OCI-LY3 (cell line): Measurements from ENCODE around the gene SLC39A13.

ENCODE experiments used
- H2AFZ ChIP-seq: fragments of 200-600, 300-600 bp; shearing (Covaris generic); 2 replicates; pipeline ENCODE4 v1.6.0; 2014; ENCODE audit warnings: antibody characterized with exemption, low read depth, low read length
- H3K27ac ChIP-seq: fragments of 200-600, 300-600 bp; sonication (generic); 2 replicates; pipeline ENCODE4 v1.5.1; 2014; ENCODE audit warnings: mild to moderate bottlenecking, low read length, moderate library complexity, mixed read lengths
- H3K27me3 ChIP-seq: fragments of 200-600, 300-600 bp; sonication (generic); 2 replicates; pipeline ENCODE4 v1.6.1; 2014; ENCODE audit warnings: low read depth, low read length, mixed read lengths
- H3K36me3 ChIP-seq: fragments of 200-600, 300-600 bp; sonication (generic); replicated peaks from 2 replicates; pipeline ENCODE3; 2014; ENCODE audit warnings: low read depth, low read length, mixed read lengths
- H3K4me1 ChIP-seq: fragments of 300-600, 200-600 bp; sonication (generic); 2 replicates; pipeline ENCODE4 v1.6.1; 2014; ENCODE audit warnings: low read length, mixed read lengths
- H3K4me2 ChIP-seq: fragments of 200-600, 300-600 bp; sonication (generic); 2 replicates; pipeline ENCODE4 v1.6.1; 2014; ENCODE audit warnings: low read length, mixed read lengths
- H3K4me3 ChIP-seq: fragments of 300-600, 200-600 bp; sonication (generic); 2 replicates; pipeline ENCODE4 v1.5.1; 2014; ENCODE audit warnings: antibody characterized with exemption, mild to moderate bottlenecking, low read length, moderate library complexity
- H3K79me2 ChIP-seq: fragments of 300-600, 200-600 bp; shearing (Covaris generic); 2 replicates; pipeline ENCODE4 v1.6.1; 2014; ENCODE audit warnings: mild to moderate bottlenecking, low read length, mixed read lengths
- H3K9ac ChIP-seq: fragments of 300-600, 200-600 bp; shearing (Covaris generic); 2 replicates; pipeline ENCODE4 v1.6.0; 2014; ENCODE audit warnings: mild to moderate bottlenecking, low read length, moderate library complexity
- H3K9me3 ChIP-seq: fragments of 200-600, 300-600 bp; shearing (Covaris generic); 2 replicates; pipeline ENCODE4 v1.6.1; 2014; ENCODE audit warnings: low read length, mixed read lengths; ENCODE audit not compliant: insufficient read depth
- H4K20me1 ChIP-seq: fragments of 200-600, 300-600 bp; sonication (generic); 2 replicates; pipeline ENCODE4 v1.6.1; 2016; ENCODE audit warnings: low read length, mixed read lengths; ENCODE audit not compliant: insufficient read depth
- EZH2phosphoT487 ChIP-seq: fragments of 200-600 bp; shearing (Covaris generic); IDR thresholded peaks from 2 replicates; pipeline ENCODE4 v1.6.1; 2018; ENCODE audit warnings: antibody characterized with exemption, mixed run types, low read depth
- TF ChIP-seq, protein P1 (sequence below): fragments of 200-600, 300-600 bp; sonication (generic); IDR thresholded peaks from 2 replicates; pipeline ENCODE4 v1.5.1; 2014; ENCODE audit warnings: antibody characterized with exemption, low read length, low read depth

SLC39A13 gene

GRCh38 chr11:47425611-47426010, 17.2 kb downstream of the SLC39A13 start:
- Histone ChIP-seq H3K4me3 (peak overlapping the region; percentile 84), H4K20me1 (no peaks in the 10 kb centered on the region), H3K4me2 (peak overlapping the region; percentile 96), H3K27ac (peak overlapping the region; percentile 76), H3K79me2 (peaks cover 26% of the 10 kb centered on the region), H3K27me3 (no peaks in the 10 kb centered on the region), H3K9ac (peak overlapping the region; percentile 81), H2AFZ (peak overlapping the region; percentile 89; the same call in 1 of the 2 replicates), H3K36me3 (peaks cover 34% of the 10 kb centered on the region), H3K4me1 (peaks cover 12% of the 10 kb centered on the region), H3K9me3 (no peaks in the 10 kb centered on the region)
- TF ChIP-seq EZH2phosphoT487: no peak
- TF ChIP-seq, protein P1, sequence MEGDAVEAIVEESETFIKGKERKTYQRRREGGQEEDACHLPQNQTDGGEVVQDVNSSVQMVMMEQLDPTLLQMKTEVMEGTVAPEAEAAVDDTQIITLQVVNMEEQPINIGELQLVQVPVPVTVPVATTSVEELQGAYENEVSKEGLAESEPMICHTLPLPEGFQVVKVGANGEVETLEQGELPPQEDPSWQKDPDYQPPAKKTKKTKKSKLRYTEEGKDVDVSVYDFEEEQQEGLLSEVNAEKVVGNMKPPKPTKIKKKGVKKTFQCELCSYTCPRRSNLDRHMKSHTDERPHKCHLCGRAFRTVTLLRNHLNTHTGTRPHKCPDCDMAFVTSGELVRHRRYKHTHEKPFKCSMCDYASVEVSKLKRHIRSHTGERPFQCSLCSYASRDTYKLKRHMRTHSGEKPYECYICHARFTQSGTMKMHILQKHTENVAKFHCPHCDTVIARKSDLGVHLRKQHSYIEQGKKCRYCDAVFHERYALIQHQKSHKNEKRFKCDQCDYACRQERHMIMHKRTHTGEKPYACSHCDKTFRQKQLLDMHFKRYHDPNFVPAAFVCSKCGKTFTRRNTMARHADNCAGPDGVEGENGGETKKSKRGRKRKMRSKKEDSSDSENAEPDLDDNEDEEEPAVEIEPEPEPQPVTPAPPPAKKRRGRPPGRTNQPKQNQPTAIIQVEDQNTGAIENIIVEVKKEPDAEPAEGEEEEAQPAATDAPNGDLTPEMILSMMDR: no peak

GRCh38 chr11:47426062-47426956, 17.9 kb downstream of the SLC39A13 start, which contains the start of gene PSMC3:
Gene PSMC3 (minus strand): TSS chr11:47426439. CDS start chr11:47426279, 160 bp downstream.
- Histone ChIP-seq H3K4me3 (peak within 1 kb of the TSS; percentile 84), H4K20me1 (no peaks in the 10 kb centered on the region)

DNA sequence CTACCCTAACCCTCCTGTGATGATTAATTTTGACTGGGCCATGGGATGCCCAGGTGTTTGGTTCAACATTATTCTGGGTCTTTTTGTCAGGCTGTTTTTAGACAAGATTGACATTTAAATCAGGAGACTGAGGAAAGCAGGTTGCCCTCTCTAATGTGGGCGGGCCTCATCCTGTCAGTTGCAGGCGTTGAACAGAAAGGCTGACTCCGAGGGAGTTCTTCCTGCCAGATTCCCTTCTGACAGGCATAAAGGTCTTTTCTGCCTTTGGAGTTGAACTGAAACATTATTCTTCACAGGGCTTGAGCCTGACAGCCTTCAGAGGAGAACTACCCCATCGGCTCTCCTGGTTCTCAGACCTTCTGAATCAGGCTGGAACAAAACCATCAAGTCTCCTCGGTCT, 22.1 kb downstream of the SLC39A13 start:
- Histone ChIP-seq H3K9ac (no peak overlapping the region), H3K36me3 (no peaks in the 10 kb centered on the region), H2AFZ (no peak overlapping the region), H3K4me2 (no peak overlapping the region), H3K4me1 (peaks cover 3% of the 10 kb centered on the region; the same call in 1 of the 2 replicates), H3K9me3 (no peaks in the 10 kb centered on the region), H3K27ac (no peak overlapping the region), H4K20me1 (no peaks in the 10 kb centered on the region), H3K79me2 (peaks cover 7% of the 10 kb centered on the region), H3K27me3 (no peaks in the 10 kb centered on the region), H3K4me3 (no peak overlapping the region)
- TF ChIP-seq, protein P1: no peak
- no peak for TF ChIP-seq EZH2phosphoT487

More at GRCh38 chr11:47426062-47426956, 17.9 kb downstream of the SLC39A13 start, which contains the start of gene PSMC3:
- peaks cover 30% of the 10 kb centered on the region for H3K36me3 ChIP-seq
- TF ChIP-seq EZH2phosphoT487: no peak
- peak within 1 kb of the TSS; percentile 99 for H2AFZ ChIP-seq
- peaks cover 12% of the 10 kb centered on the region for H3K4me1 ChIP-seq
- peak within 1 kb of the TSS; percentile 84 for H3K9ac ChIP-seq
- no peaks in the 10 kb centered on the region for H3K27me3 ChIP-seq
- H3K4me2 ChIP-seq: peak within 1 kb of the TSS; percentile 96
- H3K27ac ChIP-seq: peak within 1 kb of the TSS; percentile 83
- H3K79me2 ChIP-seq: peaks cover 26% of the 10 kb centered on the region
- H3K9me3 ChIP-seq: no peaks in the 10 kb centered on the region

- Histone ChIP-seq H3K36me3 (no peaks in the 10 kb centered on the region), H2AFZ (no peak overlapping the region), H4K20me1 (no peaks in the 10 kb centered on the region), H3K9ac (no peak overlapping the region), H3K27ac (no peak overlapping the region), H3K4me2 (no peak overlapping the region), H3K27me3 (no peaks in the 10 kb centered on the region), H3K4me3 (no peak overlapping the region), H3K79me2 (no peaks in the 10 kb centered on the region), H3K4me1 (peaks cover 3% of the 10 kb centered on the region; the same call in 1 of the 2 replicates), H3K9me3 (no peaks in the 10 kb centered on the region)
- TF ChIP-seq, protein P1: no peak
- no peak for TF ChIP-seq EZH2phosphoT487
Measured at GRCh38 chr11:47431356-47432083, 23.1 kb downstream of the SLC39A13 start.
